HL-60/S4 treated with retinoic acid at 250 ng/mL for 4 days and 3 days (cell line): Measurements from ENCODE around the gene CDHR5.

Experiments used
- in situ Hi-C: fragments of 300-500 bp; cut with MboI; formaldehyde crosslinking; loops from 2 replicates; pipeline ENCODE4 v1.7.0; 2022; ENCODE audit warnings: low sequenced_read_pairs

Gene CDHR5

GRCh38 chr11:569158-569885 is 55.4 kb downstream of the CDHR5 start:
- in situ Hi-C loops = no loop called here

- in situ Hi-C loops = no loop called here
Observed at GRCh38 chr11:568306-569157, 56.2 kb downstream of the CDHR5 start.

GRCh38 chr11:567629-568292 is 57.0 kb downstream of the CDHR5 start:
- in situ Hi-C loops = no loop called here

- in situ Hi-C loops = no loop called here
Observed at GRCh38 chr11:567011-567628, 57.6 kb downstream of the CDHR5 start.
